Lower leg skin (tissue), 4 donors: ENCODE measurements around the gene ANKS1A. TPM values are rescaled to one million over a fixed set of nuclear protein-coding genes. Genes with fewer than 3 reads are reported as not detected.

Experiments used
- DNase-seq, 2 donors: peaks; one replicate each; pipeline ENCODE4 v3.0.0-alpha.2; 2019; ENCODE audit warnings: low spot score in 2 of 2
- H3K4me3 ChIP-seq: fragments of 200-600 bp; sonication (generic); 2 replicates; pipeline ENCODE4 v1.5.1; 2017; ENCODE audit warnings: mild to moderate bottlenecking, low read depth; ENCODE audit not compliant: poor library complexity, severe bottlenecking
- POLR2A ChIP-seq, 2 donors: fragments of 450-650 bp; IDR thresholded peaks; one replicate each; pipeline ENCODE4 v1.6.1; 2016 to 2017; ENCODE audit warnings: antibody characterized with exemption in 2 of 2, mild to moderate bottlenecking in 1 of 2, moderate library complexity in 1 of 2
- WGBS, 2 donors: methylation state at CpG; one replicate each; pipeline ENCODE4 v1.1.5; 2018; 5-methylcytosine and 5-hydroxymethylcytosine counted together
- intact Hi-C: fragments of 100-400 bp; cut with DNase I; formaldehyde crosslinking; loops from one replicate; pipeline ENCODE4 v1.15.0; 2023; ENCODE audit warnings: low total_unique reads
- total RNA-seq, 4 donors: library from RNA; depleted of rRNA; stranded (reverse); fragments of >200 nt; gene quantifications; one replicate each; pipeline ENCODE4 v1.1.0, GENCODE V29; 2016
- TF ChIP-seq, protein P1 (sequence below), 3 donors: fragments of 450-650 bp; IDR thresholded peaks; one replicate each; pipeline ENCODE4 v1.5.1; 2016; ENCODE audit warnings: antibody characterized with exemption in 3 of 3, mild to moderate bottlenecking in 3 of 3, moderate library complexity in 2 of 3

The ANKS1A gene
- total RNA-seq, 4 donors from 2014 or later, result 22.9 to 27.8 (median 25.3) TPM

DNA sequence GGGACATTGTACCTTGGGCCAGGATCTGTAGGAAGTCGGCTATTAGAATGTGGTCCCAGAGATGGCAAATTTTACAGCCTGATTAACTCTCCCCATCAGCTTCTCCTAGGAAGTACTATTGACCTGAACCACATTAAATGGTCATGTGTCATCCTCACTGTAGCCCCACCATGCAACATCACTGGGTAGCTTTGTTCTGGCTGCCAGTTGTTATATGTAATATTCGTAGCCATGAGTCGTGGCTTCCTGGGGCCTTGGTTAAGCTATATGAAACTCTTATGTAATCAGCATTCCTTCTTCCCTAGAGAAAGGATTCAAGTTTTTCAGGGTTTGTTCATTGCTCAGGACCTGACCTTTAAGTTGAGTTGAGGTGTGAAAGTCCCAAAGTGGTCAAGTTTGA lies 125.7 kb downstream of the ANKS1A start:
- TF ChIP-seq POLR2A (IDR thresholded peaks at IDR 0.05), result no peak
- TF ChIP-seq, protein P1, sequence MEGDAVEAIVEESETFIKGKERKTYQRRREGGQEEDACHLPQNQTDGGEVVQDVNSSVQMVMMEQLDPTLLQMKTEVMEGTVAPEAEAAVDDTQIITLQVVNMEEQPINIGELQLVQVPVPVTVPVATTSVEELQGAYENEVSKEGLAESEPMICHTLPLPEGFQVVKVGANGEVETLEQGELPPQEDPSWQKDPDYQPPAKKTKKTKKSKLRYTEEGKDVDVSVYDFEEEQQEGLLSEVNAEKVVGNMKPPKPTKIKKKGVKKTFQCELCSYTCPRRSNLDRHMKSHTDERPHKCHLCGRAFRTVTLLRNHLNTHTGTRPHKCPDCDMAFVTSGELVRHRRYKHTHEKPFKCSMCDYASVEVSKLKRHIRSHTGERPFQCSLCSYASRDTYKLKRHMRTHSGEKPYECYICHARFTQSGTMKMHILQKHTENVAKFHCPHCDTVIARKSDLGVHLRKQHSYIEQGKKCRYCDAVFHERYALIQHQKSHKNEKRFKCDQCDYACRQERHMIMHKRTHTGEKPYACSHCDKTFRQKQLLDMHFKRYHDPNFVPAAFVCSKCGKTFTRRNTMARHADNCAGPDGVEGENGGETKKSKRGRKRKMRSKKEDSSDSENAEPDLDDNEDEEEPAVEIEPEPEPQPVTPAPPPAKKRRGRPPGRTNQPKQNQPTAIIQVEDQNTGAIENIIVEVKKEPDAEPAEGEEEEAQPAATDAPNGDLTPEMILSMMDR (IDR thresholded peaks at IDR 0.05), result no peak
- intact Hi-C loops, result loop anchor here (5.0 kb wide), 1 partner anchor 873 kb away; no protein-coding TSS in a partner anchor
- no peak overlapping the region for H3K4me3 ChIP-seq
- WGBS, 2 donors, result 43 to 63% methylated on average over 3 of the region's 3 CpGs
- no peak for DNase-seq

DNA sequence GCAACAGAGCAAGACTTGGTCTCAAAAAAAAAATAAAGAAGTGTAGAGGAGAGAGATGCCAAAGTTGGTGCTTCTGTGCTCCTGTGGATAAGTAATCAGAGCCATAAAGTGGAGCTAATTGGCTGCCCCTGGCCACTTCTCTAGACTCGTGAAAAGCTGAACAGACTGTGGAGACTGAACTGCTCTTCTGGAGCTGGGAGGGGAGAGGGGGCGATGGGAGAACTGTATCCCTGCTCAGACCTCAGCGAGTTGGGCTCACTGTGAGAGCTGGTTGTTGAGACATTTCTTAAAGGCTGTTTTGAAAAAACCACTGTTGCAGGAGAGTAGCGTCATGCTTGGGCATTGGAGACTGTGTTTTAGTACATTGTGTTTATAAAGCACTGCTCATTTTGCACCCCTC lies 126.4 kb downstream of the ANKS1A start:
- intact Hi-C loops, result no loop called here
- H3K4me3 ChIP-seq, result no peak overlapping the region
- WGBS, 2 donors, result 75 to 82% methylated on average over 4 of the region's 4 CpGs
- DNase-seq, result no peak
- TF ChIP-seq, protein P1 (IDR thresholded peaks at IDR 0.05), result no peak
- no peak for TF ChIP-seq POLR2A (IDR thresholded peaks at IDR 0.05)

DNA sequence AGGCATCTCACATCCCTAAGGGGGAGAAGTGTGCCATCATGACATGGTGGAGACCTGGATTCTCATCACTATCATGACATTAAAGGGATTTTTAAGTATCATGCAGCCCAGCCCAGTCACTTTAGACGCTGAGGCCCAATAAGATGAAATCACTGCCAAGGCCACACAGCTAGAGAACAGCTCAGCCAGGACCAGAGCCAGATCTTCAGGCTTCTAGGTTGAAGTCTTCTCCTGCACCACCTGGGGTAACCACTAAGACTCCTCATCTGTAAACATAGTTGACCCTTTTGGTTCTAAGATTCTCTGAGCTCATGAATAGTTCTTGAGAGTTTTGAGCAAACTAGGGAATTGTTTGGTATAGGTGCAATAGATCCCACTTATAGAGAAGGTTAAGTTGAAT lies 126.9 kb downstream of the ANKS1A start:
- WGBS, 2 donors, result 0% methylated on average over 1 of the region's 1 CpG
- H3K4me3 ChIP-seq, result no peak overlapping the region
- TF ChIP-seq, protein P1 (IDR thresholded peaks at IDR 0.05), result no peak
- TF ChIP-seq POLR2A (IDR thresholded peaks at IDR 0.05), result no peak
- intact Hi-C loops, result no loop called here
- DNase-seq, result no peak

DNA sequence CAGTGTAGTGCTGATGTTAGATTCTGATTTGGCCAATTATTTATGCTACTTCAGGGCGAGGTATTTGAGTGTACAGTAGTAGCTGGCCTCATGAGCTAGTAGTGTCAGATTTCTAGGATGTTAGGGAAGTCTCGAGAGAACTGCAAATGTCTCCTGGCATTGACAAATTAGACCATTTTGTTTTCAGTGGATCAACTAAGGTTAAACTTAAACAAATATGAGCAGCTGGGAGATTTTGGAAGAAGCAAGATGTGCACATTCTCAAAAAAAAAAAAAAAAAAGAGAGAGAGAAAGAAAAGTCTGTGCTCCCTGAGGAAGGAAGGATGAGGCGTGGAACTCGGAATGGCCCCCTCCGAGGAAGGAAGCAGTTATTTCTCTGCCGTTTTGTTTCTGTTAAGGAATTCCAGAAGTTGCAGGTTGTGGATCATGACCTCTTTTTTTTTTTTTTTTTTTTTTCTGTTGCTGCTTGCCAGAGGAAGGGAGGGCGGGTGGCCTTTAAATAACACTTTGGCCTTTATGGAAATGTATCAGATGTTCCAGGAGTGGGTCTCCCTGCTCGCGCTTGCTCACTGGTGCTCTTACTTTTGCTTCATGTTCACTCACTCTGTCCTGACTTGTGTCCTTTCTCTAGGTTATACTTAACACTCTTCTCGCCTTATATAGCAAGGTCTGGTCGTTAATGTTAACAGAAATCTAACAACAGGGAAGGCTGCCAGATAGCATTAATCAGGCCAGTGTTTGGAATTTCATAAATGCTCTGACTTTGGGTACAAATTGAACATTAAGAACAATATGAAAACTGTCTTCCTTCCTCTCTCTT lies 127.7 kb downstream of the ANKS1A start:
- 29 to 31% methylated on average over 11 of the region's 11 CpGs for WGBS, 2 donors
- H3K4me3 ChIP-seq, result no peak overlapping the region
- no peak for DNase-seq
- no peak for TF ChIP-seq POLR2A (IDR thresholded peaks at IDR 0.05)
- TF ChIP-seq, protein P1 (IDR thresholded peaks at IDR 0.05), result no peak
- intact Hi-C loops, result no loop called here

DNA sequence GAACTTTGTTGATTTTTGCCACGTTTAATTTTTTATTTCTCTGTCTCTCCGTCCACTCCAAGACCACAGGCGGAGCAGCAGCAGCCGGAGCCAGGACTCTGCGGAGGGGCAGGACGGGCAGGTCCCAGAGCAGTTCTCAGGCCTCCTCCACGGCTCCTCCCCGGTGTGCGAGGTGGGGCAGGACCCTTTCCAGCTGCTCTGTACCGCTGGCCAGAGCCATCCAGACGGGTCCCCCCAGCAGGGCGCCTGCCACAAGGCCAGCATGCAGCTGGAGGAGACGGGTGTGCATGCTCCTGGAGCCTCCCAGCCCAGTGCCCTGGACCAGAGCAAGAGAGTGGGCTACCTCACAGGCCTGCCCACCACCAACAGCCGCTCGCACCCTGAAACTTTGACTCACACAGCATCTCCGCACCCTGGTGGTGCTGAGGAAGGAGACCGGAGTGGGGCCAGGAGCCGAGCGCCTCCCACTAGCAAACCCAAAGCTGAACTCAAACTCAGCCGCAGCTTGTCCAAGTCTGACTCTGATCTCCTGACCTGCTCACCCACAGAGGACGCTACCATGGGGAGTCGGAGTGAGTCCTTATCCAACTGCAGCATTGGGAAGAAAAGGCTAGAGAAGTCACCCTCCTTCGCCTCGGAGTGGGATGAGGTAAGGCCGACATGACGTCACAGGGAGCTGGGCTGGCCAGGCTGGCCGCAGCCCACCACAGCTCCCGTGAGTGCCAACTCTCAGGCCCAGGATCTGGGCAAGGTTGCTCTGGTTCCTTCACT lies 128.5 kb downstream of the ANKS1A start:
- TF ChIP-seq POLR2A (IDR thresholded peaks at IDR 0.05), result no peak
- TF ChIP-seq, protein P1 (IDR thresholded peaks at IDR 0.05), result no peak
- peak overlapping the region; percentile 16 for H3K4me3 ChIP-seq
- WGBS, 2 donors, result 48 to 63% methylated on average over 22 to 26 of the region's 28 CpGs
- DNase-seq, result peak in 1 of 2 donors; percentile 36
- intact Hi-C loops, result no loop called here
